Pancreas (tissue), 10 donors: ENCODE data around the gene C6orf47. TPM values are rescaled to one million over a fixed set of nuclear protein-coding genes. Genes with fewer than 3 reads are reported as not detected.

ENCODE experiments used
- ATAC-seq, 4 donors: fragments of 200-7000 bp; cut with Tn5 transposase; one replicate each; pipeline versions ENCODE4 v1.8.0 to v1.9.1; 2020; ENCODE audit warnings: mild to moderate bottlenecking in 4 of 4, moderate library complexity in 4 of 4
- DNase-seq, 6 donors: peaks; one replicate each; pipeline ENCODE4 v3.0.0-alpha.2; 2020
- FAIRE-seq: peaks from 2 replicates; lab custom pipeline; 2012; peaks lifted over from hg19 to GRCh38; lab: Jason Lieb, UNC
- H3K27ac ChIP-seq, 4 donors: fragments of 200-600 bp; sonication (generic); 1 replicate in 3 of 4; 2 replicates in 1 of 4; pipeline versions ENCODE4 v1.5.0 to v1.8.0; 2020
- H3K27me3 ChIP-seq, 4 donors: fragments of 200-600 bp; one replicate each; pipeline ENCODE4 v1.8.0; 2021
- H3K36me3 ChIP-seq, 3 donors: fragments of 200-600 bp; sonication (generic) in 1 of 3; one replicate each; pipeline versions ENCODE4 v1.5.0 to v1.8.0; 2020 to 2021
- H3K4me1 ChIP-seq, 3 donors: fragments of 200-600 bp; one replicate each; pipeline ENCODE4 v1.8.0; 2021
- H3K4me3 ChIP-seq, 4 donors: fragments of 200-600 bp; sonication (generic) in 2 of 4; one replicate each; pipeline versions ENCODE4 v1.5.0 to v1.8.0; 2020 to 2021
- H3K9me3 ChIP-seq, 4 donors: fragments of 200-600 bp; one replicate each; pipeline ENCODE4 v1.8.0; 2021
- WGBS, 2 donors: extraction: QIAGEN DNeasy Blood & Tissue Kit; methylation state at CpG; one replicate each; pipeline ENCODE4 v1.1.7; 2013; 5-methylcytosine and 5-hydroxymethylcytosine counted together
- intact Hi-C, 3 donors: fragments of 100-400 bp; cut with DNase I; formaldehyde crosslinking; loops; one replicate each; pipeline versions ENCODE4 v1.11.1 to v1.14.2; 2022
- polyA plus RNA-seq, 2 donors: library from polyadenylated mRNA; stranded (reverse); fragments of 200-250 nt; gene quantifications; one replicate each; pipeline ENCODE4 v1.2.3, GENCODE V29; 2013
- total RNA-seq, 6 donors: library from RNA; stranded (reverse); fragmentation: NEBNext Ultra II Directional in 4 of 6; extraction: Animal tissue kit (Norgen Biotek cat#: 25700) in 4 of 6; gene quantifications; one replicate each; pipeline versions ENCODE4 v1.2.1 to v1.2.4, GENCODE V29; 2021 to 2023
- TF ChIP-seq, protein P1 (sequence below), 4 donors: fragments of 200-600 bp; sonication (generic) in 3 of 4; IDR thresholded peaks; one replicate each; pipeline versions ENCODE4 v1.5.0 to v1.8.0; 2021; ENCODE audit warnings: antibody characterized with exemption in 4 of 4
- donor health status: healthy with polysubstance abuse.
- donor health status: DM: no; HTN: no; CAD: no; lungs with moderate emphysema.
- donor health status: DM: no; HTN: no; CAD: no.
- donor health status: control.
- donor health status: control.
- donor health status: Bipolar disorder and iron deficiency.
- donor health status: DM: yes; HTN: yes; CAD: no.
- donor health status: DM: no; HTN: no; CAD: no.
- donor health status: DM: no; HTN: no; CAD: no.
- donor health status: DM: yes; HTN: yes; CAD: no.

C6orf47 gene
- total and polyA plus RNA-seq, 8 donors: 6.9 to 12.0 (median 9.5) TPM

DNA sequence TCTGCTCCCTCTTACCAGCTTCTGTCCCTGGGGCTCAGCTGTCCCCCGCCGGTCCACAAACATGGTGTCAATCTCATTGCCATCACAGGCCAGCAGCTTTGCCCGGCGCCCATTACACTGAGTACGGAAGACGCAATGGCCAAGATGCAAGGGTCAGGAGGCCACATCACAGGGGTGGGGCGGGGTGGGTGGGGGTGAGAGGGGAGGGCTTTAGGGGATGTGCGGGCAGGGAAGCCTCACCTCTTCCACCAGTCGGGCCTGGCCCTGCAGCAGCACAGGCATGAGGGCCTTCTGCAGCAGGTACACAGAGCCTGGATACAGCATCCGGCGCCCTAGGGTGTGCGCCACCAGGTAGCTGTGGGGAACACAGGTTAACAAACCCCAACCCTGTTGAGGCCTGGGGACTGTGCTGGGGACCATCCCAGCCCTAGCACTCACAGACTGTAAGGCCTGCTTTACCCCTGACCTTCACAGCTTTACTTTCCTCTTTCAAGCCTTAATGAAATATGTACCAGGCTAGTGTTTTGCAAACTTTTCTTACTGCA is 31.1 kb upstream of the C6orf47 start:
- ATAC-seq (no peak), FAIRE-seq (no peak), DNase-seq (no peak)
- no peak overlapping the region for H3K27ac ChIP-seq
- H3K27me3 ChIP-seq: no peaks in the 10 kb centered on the region
- H3K4me3 ChIP-seq: no peak overlapping the region
- intact Hi-C loops: no loop called here
- no peaks in the 10 kb centered on the region for H3K4me1 ChIP-seq
- 93 to 96% methylated on average over 12 of the region's 12 CpGs for WGBS, 2 donors
- no peaks in the 10 kb centered on the region for H3K9me3 ChIP-seq
- TF ChIP-seq, protein P1, sequence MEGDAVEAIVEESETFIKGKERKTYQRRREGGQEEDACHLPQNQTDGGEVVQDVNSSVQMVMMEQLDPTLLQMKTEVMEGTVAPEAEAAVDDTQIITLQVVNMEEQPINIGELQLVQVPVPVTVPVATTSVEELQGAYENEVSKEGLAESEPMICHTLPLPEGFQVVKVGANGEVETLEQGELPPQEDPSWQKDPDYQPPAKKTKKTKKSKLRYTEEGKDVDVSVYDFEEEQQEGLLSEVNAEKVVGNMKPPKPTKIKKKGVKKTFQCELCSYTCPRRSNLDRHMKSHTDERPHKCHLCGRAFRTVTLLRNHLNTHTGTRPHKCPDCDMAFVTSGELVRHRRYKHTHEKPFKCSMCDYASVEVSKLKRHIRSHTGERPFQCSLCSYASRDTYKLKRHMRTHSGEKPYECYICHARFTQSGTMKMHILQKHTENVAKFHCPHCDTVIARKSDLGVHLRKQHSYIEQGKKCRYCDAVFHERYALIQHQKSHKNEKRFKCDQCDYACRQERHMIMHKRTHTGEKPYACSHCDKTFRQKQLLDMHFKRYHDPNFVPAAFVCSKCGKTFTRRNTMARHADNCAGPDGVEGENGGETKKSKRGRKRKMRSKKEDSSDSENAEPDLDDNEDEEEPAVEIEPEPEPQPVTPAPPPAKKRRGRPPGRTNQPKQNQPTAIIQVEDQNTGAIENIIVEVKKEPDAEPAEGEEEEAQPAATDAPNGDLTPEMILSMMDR (IDR thresholded peaks at IDR 0.05): no peak
- peaks cover 4 to 20% (median 17%) of the 10 kb centered on the region in 3 donors for H3K36me3 ChIP-seq

DNA sequence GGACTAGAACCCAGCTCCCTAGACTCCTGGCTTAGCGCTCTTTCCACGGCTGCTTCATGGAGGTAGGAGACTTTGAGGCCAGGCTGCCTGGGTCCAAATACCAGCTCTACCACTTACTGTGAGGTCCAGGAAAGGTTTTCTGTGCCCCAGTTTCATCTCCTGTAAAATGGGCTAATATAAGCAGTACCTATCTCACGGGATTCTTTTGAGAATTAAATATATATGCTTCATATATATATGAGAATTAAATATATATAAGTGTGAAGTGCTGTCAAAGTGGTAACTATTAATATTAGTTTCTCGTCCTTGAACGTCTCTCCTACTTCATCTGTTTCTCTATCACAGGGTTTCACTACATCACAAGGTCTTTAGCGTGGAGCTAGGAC is 30.5 kb upstream of the C6orf47 start:
- intact Hi-C loops: no loop called here
- H3K4me1 ChIP-seq: no peaks in the 10 kb centered on the region
- no peaks in the 10 kb centered on the region for H3K9me3 ChIP-seq
- H3K36me3 ChIP-seq: peaks cover 0 to 20% (median 17%) of the 10 kb centered on the region in 3 donors
- DNase-seq (no peak), FAIRE-seq (no peak), ATAC-seq (no peak)
- H3K27me3 ChIP-seq: no peaks in the 10 kb centered on the region
- TF ChIP-seq, protein P1 (IDR thresholded peaks at IDR 0.05): no peak
- no peak overlapping the region for H3K27ac ChIP-seq
- H3K4me3 ChIP-seq: no peak overlapping the region
- 88 to 91% methylated on average over 6 of the region's 6 CpGs for WGBS, 2 donors

DNA sequence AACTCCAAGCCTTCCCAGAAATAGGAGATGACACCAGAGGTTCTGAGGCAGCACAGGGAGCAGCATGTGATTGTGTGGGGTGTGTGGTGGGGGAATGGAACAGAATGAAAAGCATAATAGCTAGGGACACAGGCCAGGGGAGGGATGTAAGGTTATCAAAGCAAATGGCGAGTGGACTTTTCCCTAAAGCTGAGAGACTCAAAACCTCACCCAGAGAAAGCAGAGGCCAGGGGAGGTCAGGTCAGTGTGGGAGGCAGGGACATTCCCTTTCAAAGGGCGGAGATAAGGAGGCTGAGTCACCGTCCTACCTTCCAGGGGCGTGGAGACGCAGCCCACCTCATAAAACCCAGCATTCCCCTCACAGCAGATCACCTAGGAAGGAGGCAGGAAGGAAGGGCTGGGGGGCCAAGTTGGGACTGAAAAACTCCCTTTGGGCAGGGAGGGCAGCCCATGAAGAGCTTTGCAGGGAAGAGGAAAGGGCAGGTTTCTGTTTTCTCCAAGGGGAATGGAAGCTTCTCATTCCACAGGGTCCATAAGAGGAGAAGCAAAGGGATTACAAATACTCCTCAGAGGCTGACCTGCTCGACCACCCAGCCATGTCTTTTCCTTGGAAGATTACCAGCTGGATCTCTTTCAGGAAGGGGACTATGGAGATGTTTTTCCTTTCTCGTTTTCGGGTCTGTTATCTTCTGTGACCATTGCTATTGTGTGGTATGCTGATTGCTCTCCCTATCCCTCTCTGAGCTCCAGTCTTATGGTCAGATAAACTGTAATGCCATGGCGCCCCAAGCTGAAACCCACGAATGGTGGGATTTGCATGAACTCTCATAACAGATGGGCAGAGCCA is 29.9 kb upstream of the C6orf47 start:
- H3K4me1 ChIP-seq: no peaks in the 10 kb centered on the region
- no peak overlapping the region for H3K27ac ChIP-seq
- no peak for DNase-seq
- H3K9me3 ChIP-seq: no peaks in the 10 kb centered on the region
- no peak for FAIRE-seq
- TF ChIP-seq, protein P1 (IDR thresholded peaks at IDR 0.05): no peak
- WGBS, 2 donors: 71 to 75% methylated on average over 10 of the region's 10 CpGs
- peak in 1 of 4 donors; percentile 41 for ATAC-seq
- peaks cover 0 to 20% (median 17%) of the 10 kb centered on the region in 3 donors for H3K36me3 ChIP-seq
- no peaks in the 10 kb centered on the region for H3K27me3 ChIP-seq
- H3K4me3 ChIP-seq: no peak overlapping the region
- intact Hi-C loops: no loop called here

DNA sequence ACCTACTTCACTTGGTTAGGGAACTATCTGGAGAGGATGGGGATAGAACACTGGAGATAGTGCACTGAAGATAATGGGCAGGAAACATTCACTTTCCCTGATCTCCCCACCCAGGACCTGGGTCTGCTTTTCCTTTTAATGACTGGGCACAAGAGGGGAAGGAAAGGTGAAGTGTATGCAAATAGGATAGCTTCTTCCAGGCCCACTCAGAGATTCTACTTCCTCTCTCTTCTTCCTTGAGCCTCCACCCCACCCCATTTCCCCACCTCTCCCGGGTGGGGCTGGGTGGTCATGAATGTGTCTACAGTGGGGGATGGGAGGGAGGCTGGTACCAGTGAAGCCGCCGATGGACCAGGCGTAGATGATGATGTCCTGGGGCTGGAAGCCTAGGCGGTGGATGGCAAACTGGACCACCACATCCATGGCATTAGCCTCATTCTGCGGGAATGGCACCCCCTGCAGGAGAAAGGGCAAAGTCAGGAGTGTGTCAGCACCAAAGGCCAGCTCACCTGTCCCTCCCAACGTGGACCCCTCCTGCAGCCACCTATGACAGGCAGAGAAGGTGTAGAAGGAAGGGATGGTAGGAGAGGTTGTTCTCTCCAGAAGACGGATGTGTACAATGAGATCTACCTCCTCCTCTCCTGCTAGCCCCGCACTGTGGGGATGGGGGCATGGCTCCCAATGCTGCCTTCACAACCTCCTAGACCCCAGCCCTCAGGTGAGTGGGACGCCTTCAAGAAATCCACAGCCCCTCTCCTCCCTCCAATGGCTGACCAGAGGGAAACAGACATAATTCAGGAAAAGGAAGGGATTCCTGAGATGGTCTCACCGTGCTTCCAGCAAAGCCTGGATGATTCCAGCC is 28.9 kb upstream of the C6orf47 start:
- intact Hi-C loops: no loop called here
- H3K9me3 ChIP-seq: no peaks in the 10 kb centered on the region
- peak in 1 of 4 donors; percentile 16 for ATAC-seq
- WGBS, 2 donors: 78 to 81% methylated on average over 11 of the region's 11 CpGs
- H3K27me3 ChIP-seq: no peaks in the 10 kb centered on the region
- no peak overlapping the region for H3K4me3 ChIP-seq
- DNase-seq: no peak
- no peaks in the 10 kb centered on the region for H3K4me1 ChIP-seq
- H3K36me3 ChIP-seq: peaks cover 0 to 20% (median 17%) of the 10 kb centered on the region in 3 donors
- TF ChIP-seq, protein P1 (IDR thresholded peaks at IDR 0.05): peak in 1 of 4 donors; percentile 9
- FAIRE-seq: no peak
- no peak overlapping the region for H3K27ac ChIP-seq
